ENCODE data around the gene PLD1. TPM values are rescaled to one million over a fixed set of nuclear protein-coding genes. Genes with fewer than 3 reads are reported as not detected.
"Not testable (repeated sequence)": the region's sequence is repeated elsewhere in the genome, so short reads cannot be mapped to it uniquely, and the experiment has no call there.

The PLD1 gene
- total RNA-seq, 1 donor from 2014 or later: 25.4 TPM

DNA sequence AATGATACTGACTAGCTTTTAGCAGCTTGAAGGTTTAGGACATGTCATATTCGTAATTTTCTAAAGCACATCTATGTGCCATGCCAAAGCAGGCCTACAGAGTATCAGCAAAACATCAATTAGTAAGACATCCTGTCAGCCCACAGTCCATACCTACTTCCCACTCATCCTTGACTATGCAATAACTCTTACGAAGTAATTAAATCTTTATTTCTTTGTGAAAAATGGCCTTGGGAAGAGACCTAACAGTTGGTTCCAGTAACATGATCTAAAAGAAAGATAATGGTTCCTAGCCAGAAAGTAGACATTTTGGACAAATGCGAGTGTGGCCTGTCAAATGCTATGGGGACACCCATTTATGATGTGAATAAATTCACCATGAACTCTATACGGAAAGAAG lies 177.5 kb downstream of the PLD1 start:
- Histone ChIP-seq H3K4me1 (no peaks in the 10 kb centered on the region), H3K9me3 (no peaks in the 10 kb centered on the region), H3K27me3 (no peaks in the 10 kb centered on the region), H3K27ac (no peak overlapping the region), H3K4me3 (no peak overlapping the region), H3K36me3 (no peaks in the 10 kb centered on the region)
- TF ChIP-seq, protein P1, sequence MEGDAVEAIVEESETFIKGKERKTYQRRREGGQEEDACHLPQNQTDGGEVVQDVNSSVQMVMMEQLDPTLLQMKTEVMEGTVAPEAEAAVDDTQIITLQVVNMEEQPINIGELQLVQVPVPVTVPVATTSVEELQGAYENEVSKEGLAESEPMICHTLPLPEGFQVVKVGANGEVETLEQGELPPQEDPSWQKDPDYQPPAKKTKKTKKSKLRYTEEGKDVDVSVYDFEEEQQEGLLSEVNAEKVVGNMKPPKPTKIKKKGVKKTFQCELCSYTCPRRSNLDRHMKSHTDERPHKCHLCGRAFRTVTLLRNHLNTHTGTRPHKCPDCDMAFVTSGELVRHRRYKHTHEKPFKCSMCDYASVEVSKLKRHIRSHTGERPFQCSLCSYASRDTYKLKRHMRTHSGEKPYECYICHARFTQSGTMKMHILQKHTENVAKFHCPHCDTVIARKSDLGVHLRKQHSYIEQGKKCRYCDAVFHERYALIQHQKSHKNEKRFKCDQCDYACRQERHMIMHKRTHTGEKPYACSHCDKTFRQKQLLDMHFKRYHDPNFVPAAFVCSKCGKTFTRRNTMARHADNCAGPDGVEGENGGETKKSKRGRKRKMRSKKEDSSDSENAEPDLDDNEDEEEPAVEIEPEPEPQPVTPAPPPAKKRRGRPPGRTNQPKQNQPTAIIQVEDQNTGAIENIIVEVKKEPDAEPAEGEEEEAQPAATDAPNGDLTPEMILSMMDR (IDR thresholded peaks at IDR 0.05): no peak
- no peak for DNase-seq
- no peak for ATAC-seq
- intact Hi-C loops (cut with DNase I): no loop called here

DNA sequence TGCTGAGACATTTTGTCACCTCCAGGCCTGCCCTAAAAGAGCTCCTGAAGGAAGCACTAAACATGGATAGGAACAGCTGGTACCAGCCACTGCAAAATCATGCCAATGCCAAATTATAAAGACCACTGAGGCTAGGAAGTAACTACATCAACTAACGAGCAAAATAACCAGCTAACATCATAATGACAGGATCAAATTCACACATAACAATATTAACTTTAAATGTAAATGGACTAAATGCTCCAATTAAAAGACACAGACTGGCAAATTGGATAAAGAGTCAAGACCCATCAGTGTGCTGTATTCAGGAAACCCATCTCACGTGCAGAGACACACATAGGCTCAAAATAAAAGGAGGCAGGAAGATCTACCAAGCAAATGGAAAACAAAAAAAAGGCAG lies 183.5 kb downstream of the PLD1 start:
- H3K4me1 ChIP-seq; H3K36me3 ChIP-seq; ATAC-seq; H3K27me3 ChIP-seq; H3K9me3 ChIP-seq; H3K27ac ChIP-seq; DNase-seq; H3K4me3 ChIP-seq; intact Hi-C loops (cut with DNase I): not testable (repeated sequence)

DNA sequence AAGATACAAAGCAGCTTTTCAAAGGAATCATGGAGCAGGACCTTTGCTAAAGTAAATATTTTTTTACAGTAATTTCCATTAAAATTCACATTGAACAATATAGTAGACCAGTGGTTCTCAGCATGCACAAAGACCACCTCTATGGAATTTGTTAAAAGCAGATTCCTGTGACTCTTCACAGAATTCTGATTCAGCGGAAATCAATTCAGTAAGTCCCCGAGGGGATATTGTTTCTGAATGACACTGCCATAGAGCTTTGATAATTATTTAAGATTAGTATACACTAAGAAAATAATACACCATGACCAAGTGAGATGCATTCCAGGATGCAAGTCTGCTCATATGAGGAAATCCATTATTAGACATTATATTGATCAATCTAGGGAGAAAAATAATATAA lies 188.2 kb downstream of the PLD1 start:
- intact Hi-C loops (cut with DNase I): no loop called here
- H3K27ac ChIP-seq: no peak overlapping the region
- H3K27me3 ChIP-seq: no peaks in the 10 kb centered on the region
- no peak for DNase-seq
- H3K4me1 ChIP-seq: no peaks in the 10 kb centered on the region
- ATAC-seq: no peak
- no peaks in the 10 kb centered on the region for H3K9me3 ChIP-seq
- H3K4me3 ChIP-seq: no peak overlapping the region
- TF ChIP-seq, protein P1 (IDR thresholded peaks at IDR 0.05): no peak
- H3K36me3 ChIP-seq: no peaks in the 10 kb centered on the region

DNA sequence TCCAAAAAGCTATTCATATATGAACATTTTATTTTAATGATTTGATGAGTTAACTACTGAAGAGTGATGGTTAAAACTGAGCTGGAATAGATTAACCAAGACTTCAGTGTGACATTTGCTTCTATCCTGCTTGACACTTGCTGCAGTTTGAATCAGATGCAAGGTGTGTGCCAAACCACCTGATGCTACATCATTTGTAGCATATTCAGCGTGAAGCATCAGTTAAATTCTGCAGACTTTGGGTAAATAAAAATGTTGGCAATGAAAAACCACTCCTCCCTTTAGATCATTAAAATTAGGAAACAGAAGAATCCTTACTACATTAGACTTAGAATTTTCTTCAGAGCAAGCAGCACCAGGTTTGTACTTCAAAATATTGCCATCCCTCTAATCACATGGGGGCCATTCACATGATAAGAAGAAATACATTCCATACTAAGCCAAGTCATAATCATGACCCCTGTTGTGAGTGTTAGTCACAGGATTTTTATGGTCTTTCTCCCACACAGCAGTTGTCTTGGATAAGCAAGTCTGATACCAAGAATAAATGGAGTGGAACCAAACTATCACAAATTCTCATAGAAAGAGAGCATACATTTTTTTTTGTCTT lies 189.4 kb downstream of the PLD1 start:
- Histone ChIP-seq H3K9me3 (no peaks in the 10 kb centered on the region), H3K27me3 (no peaks in the 10 kb centered on the region), H3K36me3 (no peaks in the 10 kb centered on the region), H3K4me1 (no peaks in the 10 kb centered on the region), H3K4me3 (no peak overlapping the region), H3K27ac (no peak overlapping the region)
- ATAC-seq (no peak), DNase-seq (no peak)
- TF ChIP-seq, protein P1 (IDR thresholded peaks at IDR 0.05): no peak
- intact Hi-C loops (cut with DNase I): no loop called here

DNA sequence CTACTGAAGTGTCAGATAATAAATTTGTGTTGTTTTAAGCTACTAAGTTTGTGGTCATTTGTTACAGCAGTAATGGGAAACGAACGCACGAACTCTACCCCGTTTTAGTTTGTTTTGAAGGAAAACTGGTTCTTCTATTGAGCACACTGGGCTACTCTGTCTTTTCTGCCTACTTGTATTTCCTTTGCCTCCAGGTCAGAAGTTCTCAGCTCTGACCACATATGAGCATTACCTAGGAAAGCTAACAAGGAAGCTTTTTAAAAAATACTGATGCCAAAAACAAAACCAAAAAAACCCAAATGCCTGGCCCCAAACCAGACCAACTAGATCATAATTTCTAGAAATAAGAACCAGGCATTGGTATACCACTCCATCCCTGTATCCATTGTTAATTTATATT lies 193.5 kb downstream of the PLD1 start:
- H3K27me3 ChIP-seq: no peaks in the 10 kb centered on the region
- intact Hi-C loops (cut with DNase I): no loop called here
- ATAC-seq: no peak

DNA sequence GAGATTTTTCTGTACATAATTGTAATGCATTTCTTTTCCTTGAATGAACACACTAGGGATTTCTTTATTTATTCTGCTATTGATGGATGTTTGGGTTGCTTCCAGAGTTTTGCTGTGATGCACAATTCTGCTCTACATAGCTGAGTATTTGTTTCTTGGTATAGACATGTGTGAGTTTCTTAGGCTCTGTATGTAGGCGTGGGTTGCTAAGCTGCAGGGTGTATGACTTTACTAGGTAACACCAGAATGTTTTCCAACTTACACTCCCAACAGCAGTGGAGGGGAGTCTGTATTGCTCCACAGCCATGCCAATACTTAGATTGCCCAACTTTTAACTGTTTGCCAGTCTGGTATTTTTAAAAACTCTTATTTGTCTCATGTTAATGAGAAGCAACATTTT lies 194.6 kb downstream of the PLD1 start:
- Histone ChIP-seq H3K9me3 (no peaks in the 10 kb centered on the region), H3K27me3 (no peaks in the 10 kb centered on the region), H3K4me3 (no peak overlapping the region), H3K27ac (no peak overlapping the region), H3K36me3 (peaks cover 10% of the 10 kb centered on the region), H3K4me1 (no peaks in the 10 kb centered on the region)
- intact Hi-C loops (cut with DNase I): no loop called here
- TF ChIP-seq, protein P1 (IDR thresholded peaks at IDR 0.05): no peak
- ATAC-seq (no peak), DNase-seq (no peak)

More for the DNA sequence above, 193.5 kb downstream of the PLD1 start:
- DNase-seq: no peak
- TF ChIP-seq, protein P1 (IDR thresholded peaks at IDR 0.05): no peak
- Histone ChIP-seq H3K4me1 (no peaks in the 10 kb centered on the region), H3K9me3 (no peaks in the 10 kb centered on the region), H3K36me3 (peaks cover 3% of the 10 kb centered on the region), H3K27ac (no peak overlapping the region), H3K4me3 (no peak overlapping the region)

All from upper lobe of right lung (tissue), 1 donor.